GM23338 (cell line): ENCODE data around the gene BNIP3. TPM values are rescaled to one million over a fixed set of nuclear protein-coding genes. Genes with fewer than 3 reads are reported as not detected.

Experiments
- ATAC-seq: fragments of 200-7000 bp; cut with Tn5 transposase; 3 replicates; pipeline ENCODE4 v1.9.1; 2020
- DNase-seq: peaks from one replicate; pipeline ENCODE4 v3.0.0-alpha.2; 2015; ENCODE audit warnings: low spot score
- H2AFZ ChIP-seq: fragments of 200-600 bp; sonication (generic); 2 replicates; pipeline ENCODE4 v1.8.0; 2016; ENCODE audit warnings: antibody characterized with exemption, mild to moderate bottlenecking, moderate library complexity
- H3F3A ChIP-seq: fragments of 200-600 bp; sonication (generic); replicated peaks from 2 replicates; pipeline ENCODE4 v1.8.0; 2017; ENCODE audit warnings: antibody characterized with exemption, mixed run types, low read depth
- H3K27ac ChIP-seq: fragments of 200-600 bp; sonication (generic); 2 replicates; pipeline ENCODE4 v1.6.1; 2016; ENCODE audit warnings: low read depth
- H3K27me3 ChIP-seq: fragments of 200-600 bp; sonication (generic); 2 replicates; pipeline ENCODE4 v1.8.0; 2016; ENCODE audit warnings: mild to moderate bottlenecking, mixed run types, moderate library complexity; ENCODE audit not compliant: insufficient read depth
- H3K36me3 ChIP-seq: fragments of 200-600 bp; sonication (generic); 2 replicates; pipeline ENCODE4 v1.8.0; 2016; ENCODE audit warnings: mild to moderate bottlenecking; ENCODE audit not compliant: insufficient read depth
- H3K4me1 ChIP-seq: fragments of 200-600 bp; sonication (generic); 2 replicates; pipeline ENCODE4 v1.8.0; 2016; ENCODE audit warnings: mild to moderate bottlenecking, moderate library complexity; ENCODE audit not compliant: insufficient read depth
- H3K4me2 ChIP-seq: fragments of 200-600 bp; sonication (generic); 2 replicates; pipeline ENCODE4 v1.7.1; 2017; ENCODE audit warnings: mixed run types
- H3K4me3 ChIP-seq: fragments of 200-600 bp; sonication (generic); 2 replicates; pipeline ENCODE4 v1.6.1; 2016; ENCODE audit warnings: mixed run types
- H3K79me2 ChIP-seq: fragments of 200-600 bp; sonication (generic); replicated peaks from 2 replicates; pipeline ENCODE4 v1.8.0; 2017; ENCODE audit warnings: mild to moderate bottlenecking; ENCODE audit not compliant: insufficient read depth
- H3K9me2 ChIP-seq: fragments of 200-600 bp; sonication (generic); 2 replicates; pipeline ENCODE4 v1.8.0; 2017; ENCODE audit not compliant: insufficient read depth
- H4K20me1 ChIP-seq: fragments of 200-600 bp; sonication (generic); replicated peaks from 2 replicates; pipeline ENCODE4 v1.8.0; 2017; ENCODE audit warnings: mild to moderate bottlenecking; ENCODE audit not compliant: insufficient read depth
- H3K27ac Mint-ChIP-seq: 2 replicates; pipeline ENCODE4 v1.8.0; 2020; ENCODE audit warnings: inconsistent platforms, mild to moderate bottlenecking, moderate library complexity, mixed read lengths
- H3K27me3 Mint-ChIP-seq: 3 replicates; pipeline ENCODE4 v1.8.0; 2022; ENCODE audit warnings: low read depth, mild to moderate bottlenecking, moderate library complexity, mixed read lengths, inconsistent platforms; ENCODE audit not compliant: insufficient read depth, poor library complexity
- H3K36me3 Mint-ChIP-seq: 3 replicates; pipeline ENCODE4 v1.8.0; 2021; ENCODE audit warnings: low read depth, mild to moderate bottlenecking, inconsistent platforms, moderate library complexity, mixed read lengths
- H3K4me1 Mint-ChIP-seq: 3 replicates; pipeline ENCODE4 v1.8.0; 2020; ENCODE audit warnings: mild to moderate bottlenecking, inconsistent platforms, mixed read lengths
- H3K4me3 Mint-ChIP-seq: 3 replicates; pipeline ENCODE4 v1.8.0; 2021; ENCODE audit warnings: moderate library complexity, mild to moderate bottlenecking, inconsistent platforms, mixed read lengths
- H3K9me3 Mint-ChIP-seq: 3 replicates; pipeline ENCODE4 v1.8.0; 2020; ENCODE audit warnings: moderate library complexity, mild to moderate bottlenecking, inconsistent platforms, mixed read lengths
- CREB1 ChIP-seq: fragments of 250-450 bp; sonication (Bioruptor Pico); IDR thresholded peaks from 2 replicates; pipeline ENCODE4 v1.5.0; 2020; ENCODE audit warnings: low read depth, mild to moderate bottlenecking, moderate library complexity
- CTCF ChIP-seq, 2 experiments: fragments of 200-600 bp in 1 of 2; sonication (generic) in 1 of 2; conservative IDR thresholded peaks; 2 replicates each; pipeline versions ENCODE4 v1.5.1 to v1.6.1; 2016 to 2017; ENCODE audit warnings: antibody characterized with exemption in 2 of 2, low read depth in 2 of 2, mild to moderate bottlenecking in 2 of 2, moderate library complexity in 1 of 2
- ETS1 ChIP-seq: IDR thresholded peaks from 2 replicates; pipeline ENCODE4 v1.6.1; 2016; ENCODE audit warnings: antibody characterized with exemption
- EZH2 ChIP-seq: fragments of 200-600 bp; sonication (generic); IDR thresholded peaks from one replicate; pipeline ENCODE4 v1.8.0; 2017; ENCODE audit warnings: antibody characterized with exemption, mild to moderate bottlenecking, low read depth; ENCODE audit not compliant: unreplicated experiment
- EZH2phosphoT487 ChIP-seq: fragments of 200-600 bp; sonication (generic); IDR thresholded peaks from one replicate; pipeline ENCODE4 v1.8.1; 2018; ENCODE audit warnings: antibody characterized with exemption; ENCODE audit not compliant: unreplicated experiment
- POLR2AphosphoS5 ChIP-seq: IDR thresholded peaks from 2 replicates; pipeline ENCODE4 v1.6.1; 2016; ENCODE audit warnings: antibody characterized with exemption, low read depth
- STAT1 ChIP-seq: IDR thresholded peaks from one replicate; pipeline ENCODE4 v1.6.1; 2016; ENCODE audit warnings: antibody characterized with exemption; ENCODE audit not compliant: unreplicated experiment
- ZNF114 ChIP-seq: fragments of 250-450 bp; sonication (Bioruptor Pico); IDR thresholded peaks from 2 replicates; pipeline ENCODE4 v1.5.0; 2020; ENCODE audit warnings: mild to moderate bottlenecking, moderate library complexity
- ZNF331 ChIP-seq: fragments of 250-450 bp; sonication (Bioruptor Pico); IDR thresholded peaks from 2 replicates; pipeline ENCODE4 v1.5.0; 2020; ENCODE audit warnings: low read depth, mild to moderate bottlenecking, moderate library complexity
- polyA plus RNA-seq: library from polyadenylated mRNA; unstranded; fragments of >200 nt; fragmentation: Nextera tagmentation; extraction: Ambion mirVana; gene quantifications from 2 replicates; pipeline ENCODE4 v1.2.1, GENCODE V29; 2016
- total RNA-seq: library from RNA; depleted of rRNA; stranded (reverse); fragments of >200 nt; shearing (Covaris generic); gene quantifications from 2 replicates; pipeline ENCODE4 v1.2.3, GENCODE V29; 2014

Gene BNIP3
- total and polyA plus RNA-seq, 2 experiments from 2014 or later = 46.3 to 75.0 TPM

- TF ChIP-seq CTCF (conservative IDR thresholded peaks at IDR 0.05; ENCODE audit: low read depth in 2 of 2) (no peak), CREB1 (CRISPR knock-in tag) (no peak)
These were observed 20.3 kb upstream of the BNIP3 start (continued) for GRCh38 chr10:132002004-132002403.

GRCh38 chr10:132001238-132001972 is 19.7 kb upstream of the BNIP3 start:
- Histone ChIP-seq H3K4me2 (no peak overlapping the region), H3F3A (no peaks in the 10 kb centered on the region; the same call in 1 of the 2 replicates), H4K20me1 (no peaks in the 10 kb centered on the region), H3K4me1 (peaks cover 42% of the 10 kb centered on the region), H3K27me3 (no peaks in the 10 kb centered on the region), H3K27ac (peak overlapping the region; percentile 51; the same call in 1 of the 2 replicates), H2AFZ (0 out of 2 replicates have a peak overlapping the region, but pooled peaks have one; percentile 30), H3K9me2 (no peaks in the 10 kb centered on the region), H3K36me3 (no peaks in the 10 kb centered on the region), H3K4me3 (no peak overlapping the region), H3K79me2 (no peaks in the 10 kb centered on the region)
- H3K36me3 Mint-ChIP-seq = peaks cover 11% of the 10 kb centered on the region
- ATAC-seq = peak; percentile 75
- H3K27me3 Mint-ChIP-seq = peaks cover 10% of the 10 kb centered on the region
- peak overlapping the region; percentile 49; the same call in 1 of the 2 replicates for H3K27ac Mint-ChIP-seq
- TF ChIP-seq CTCF (conservative IDR thresholded peaks at IDR 0.05; ENCODE audit: low read depth in 2 of 2) (peak; percentile 44 to 74), ZNF114 (CRISPR knock-in tag) (no peak)
- H3K9me3 Mint-ChIP-seq = peaks cover 11% of the 10 kb centered on the region
- no peak overlapping the region; the same call in 2 of the 3 replicates for H3K4me3 Mint-ChIP-seq
- H3K4me1 Mint-ChIP-seq = peaks cover 67% of the 10 kb centered on the region
- DNase-seq = peak; percentile 83

GRCh38 chr10:131998845-131999681 is 17.3 kb upstream of the BNIP3 start:
- Histone ChIP-seq H3K79me2 (no peaks in the 10 kb centered on the region), H3K36me3 (no peaks in the 10 kb centered on the region), H3K4me3 (no peak overlapping the region), H3K27ac (0 out of 2 replicates have a peak overlapping the region, but pooled peaks have one; percentile 30), H3K9me2 (no peaks in the 10 kb centered on the region), H3K4me1 (peaks cover 40% of the 10 kb centered on the region), H3F3A (no peaks in the 10 kb centered on the region; the same call in 1 of the 2 replicates), H2AFZ (peak overlapping the region; percentile 52; the same call in 1 of the 2 replicates), H3K4me2 (peak overlapping the region; percentile 41; the same call in 1 of the 2 replicates), H4K20me1 (no peaks in the 10 kb centered on the region), H3K27me3 (no peaks in the 10 kb centered on the region)
- Mint-ChIP-seq H3K27ac (0 out of 2 replicates have a peak overlapping the region, but pooled peaks have one; percentile 53), H3K4me1 (peaks cover 61% of the 10 kb centered on the region), H3K36me3 (no peaks in the 10 kb centered on the region; the same call in 2 of the 3 replicates), H3K9me3 (no peaks in the 10 kb centered on the region), H3K4me3 (no peak overlapping the region), H3K27me3 (peaks cover 10% of the 10 kb centered on the region)
- peak; percentile 8; the same call in 2 of the 3 replicates for ATAC-seq
- DNase-seq = no peak
- no peak for TF ChIP-seq CTCF (conservative IDR thresholded peaks at IDR 0.05; ENCODE audit: low read depth in 2 of 2)
- no peak for TF ChIP-seq EZH2phosphoT487
- TF ChIP-seq STAT1 = no peak
- TF ChIP-seq EZH2 = no peak
- TF ChIP-seq ETS1 = no peak
- TF ChIP-seq ZNF331 (CRISPR knock-in tag) = no peak
- TF ChIP-seq POLR2AphosphoS5 = no peak
